ENCODE results near the gene TGFBR2. TPM values are rescaled to one million over a fixed set of nuclear protein-coding genes. Genes with fewer than 3 reads are reported as not detected.

TGFBR2 gene
- total RNA-seq, 1 donor: 37.1 TPM

GRCh38 chr3:30742796-30743619, 136.6 kb downstream of the TGFBR2 start:
- no peak for TF ChIP-seq CTCF (IDR thresholded peaks at IDR 0.05; ENCODE audit: insufficient read depth, low read depth, low read length)
- peak; percentile 18 for DNase-seq (ENCODE audit: low read depth)
- H3K4me3 ChIP-seq (ENCODE audit: low read depth, low read length): no peak overlapping the region

Data from fibroblast of villous mesenchyme (primary cell).